NT2/D1 (cell line): Measurements from ENCODE around the gene ZPR1.

Experiments used
- YY1 ChIP-seq: IDR thresholded peaks from 2 replicates; pipeline ENCODE4 v1.6.1; 2011; ENCODE audit not compliant: insufficient read length, insufficient read depth
- ZNF274 ChIP-seq: IDR thresholded peaks from 2 replicates; pipeline ENCODE4 v1.6.1; 2011; ENCODE audit warnings: mild to moderate bottlenecking, low read depth, low read length

DNA sequence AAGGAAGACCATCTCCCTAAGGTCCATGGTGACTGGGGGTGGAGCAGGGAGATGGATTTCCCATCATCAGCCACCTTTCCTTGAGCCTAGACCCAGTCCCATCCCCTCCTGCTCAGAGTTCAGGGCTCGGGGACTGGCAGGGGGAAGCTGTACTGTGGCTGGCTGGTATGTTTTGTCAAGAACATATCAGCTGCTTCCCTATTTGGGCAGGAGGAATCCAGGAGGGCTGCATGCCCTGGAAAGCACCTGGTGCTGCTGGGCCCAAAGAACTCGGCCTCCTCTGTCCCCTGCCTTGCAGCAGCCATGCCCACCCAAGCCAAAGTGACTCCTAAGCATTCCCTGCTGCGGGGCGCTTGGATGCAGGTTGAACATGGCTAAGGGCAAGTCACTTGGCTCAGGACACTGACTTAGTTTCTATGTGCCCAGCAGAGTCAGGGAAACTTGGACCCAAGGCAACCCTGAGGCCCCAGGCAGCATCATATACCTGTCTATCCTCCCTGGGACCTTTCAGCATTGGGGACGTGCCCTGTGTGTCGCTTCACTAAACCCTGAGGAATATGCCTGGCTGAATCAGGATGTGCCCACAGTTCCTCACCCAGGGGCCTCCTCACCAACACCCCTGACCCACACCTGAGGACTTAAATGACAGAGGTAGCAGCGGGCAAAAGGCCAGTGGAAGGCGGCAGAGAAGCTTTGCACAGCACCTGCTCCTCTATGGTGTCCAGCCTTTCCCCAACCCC lies 58.2 kb downstream of the ZPR1 start:
- no peak for TF ChIP-seq ZNF274
- TF ChIP-seq YY1 = no peak
